IPS DF 19.7 (cell line): Measurements from ENCODE around the gene M1AP.

Experiments
- DNase-seq: peaks from one replicate; pipeline ENCODE4 v3.0.0-alpha.2; 2013; ENCODE audit warnings: low read depth, low spot score

Gene M1AP

GRCh38 chr2:74526649-74527230, 121.4 kb downstream of the M1AP start:
- DNase-seq = no peak

- no peak for DNase-seq
These were observed 122.1 kb downstream of the M1AP start, which contains the start of gene DQX1 for GRCh38 chr2:74525717-74526648. Gene DQX1 (minus strand): TSS chr2:74526231. CDS start chr2:74525729, 502 bp downstream.

GRCh38 chr2:74524955-74525716, 123.0 kb downstream of the M1AP start:
- no peak for DNase-seq

- no peak for DNase-seq
These were observed 124.1 kb downstream of the M1AP start for GRCh38 chr2:74524005-74524404.

GRCh38 chr2:74522516-74522915, 125.6 kb downstream of the M1AP start:
- no peak for DNase-seq

- no peak for DNase-seq
These were observed 131.5 kb downstream of the M1AP start for GRCh38 chr2:74516650-74517049.

DNA sequence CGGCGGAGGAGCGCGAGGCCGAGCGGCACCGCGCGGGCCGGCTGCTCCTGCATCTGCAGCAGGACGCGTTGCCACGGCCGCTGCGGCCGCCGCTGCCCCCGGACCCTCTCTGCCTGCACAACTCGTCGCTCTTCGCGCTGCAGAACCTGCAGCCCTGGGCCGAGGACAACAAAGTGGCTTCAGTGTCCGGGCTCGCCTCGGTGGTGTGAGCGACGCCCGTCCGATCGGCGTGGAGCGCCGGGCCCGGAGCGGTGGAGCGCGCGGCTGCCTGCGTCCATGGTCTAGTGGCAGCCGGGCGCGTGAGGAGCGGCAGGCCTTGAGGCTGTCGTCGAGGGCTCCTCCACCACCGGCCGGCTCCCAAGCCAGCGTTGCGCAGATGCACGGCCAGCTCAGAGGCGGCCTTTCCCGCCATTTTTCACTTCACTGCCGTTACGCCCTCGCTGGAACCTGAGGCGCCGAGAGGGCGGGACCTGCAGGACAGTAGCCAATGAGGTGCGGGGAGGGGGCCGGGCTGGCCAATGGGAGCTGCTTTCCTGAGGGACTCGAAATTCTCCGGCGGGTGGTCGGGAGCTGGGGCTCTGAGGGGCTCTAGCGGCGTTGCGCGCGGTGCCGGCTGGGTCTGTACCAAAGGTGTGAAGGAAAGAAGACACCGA, 132.0 kb downstream of the M1AP start:
- no peak for DNase-seq

DNA sequence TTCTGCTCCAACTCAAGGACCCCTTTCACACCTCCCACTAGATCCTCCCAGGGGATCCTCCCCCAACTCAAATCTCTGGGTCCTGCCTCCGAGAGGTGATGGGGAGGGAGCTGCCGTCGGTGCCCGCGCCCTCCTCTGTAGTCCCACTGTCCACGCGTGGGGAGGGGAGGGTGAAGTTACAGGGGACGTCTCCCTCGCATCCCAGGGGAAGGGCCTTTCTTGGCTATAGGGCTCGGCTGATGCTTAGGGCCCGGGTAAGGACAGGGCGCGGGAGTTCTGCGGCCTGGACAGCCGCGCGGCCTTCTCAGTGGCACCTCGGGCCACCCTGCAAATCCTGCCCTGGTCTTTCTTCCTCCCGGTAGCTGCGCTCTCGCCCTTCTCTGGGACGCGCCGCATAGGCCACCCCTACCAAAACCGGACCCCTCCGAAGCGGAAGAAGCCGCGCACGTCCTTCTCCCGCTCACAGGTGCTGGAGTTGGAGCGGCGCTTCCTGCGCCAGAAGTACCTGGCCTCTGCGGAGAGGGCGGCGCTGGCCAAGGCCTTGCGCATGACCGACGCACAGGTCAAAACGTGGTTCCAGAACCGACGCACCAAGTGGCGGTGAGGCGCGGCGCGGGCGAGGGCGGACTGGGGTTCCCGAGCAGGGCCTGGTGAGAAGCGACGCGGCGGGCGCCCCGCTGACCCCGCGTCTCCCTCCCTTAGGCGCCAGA, 132.7 kb downstream of the M1AP start:
- DNase-seq = no peak

DNA sequence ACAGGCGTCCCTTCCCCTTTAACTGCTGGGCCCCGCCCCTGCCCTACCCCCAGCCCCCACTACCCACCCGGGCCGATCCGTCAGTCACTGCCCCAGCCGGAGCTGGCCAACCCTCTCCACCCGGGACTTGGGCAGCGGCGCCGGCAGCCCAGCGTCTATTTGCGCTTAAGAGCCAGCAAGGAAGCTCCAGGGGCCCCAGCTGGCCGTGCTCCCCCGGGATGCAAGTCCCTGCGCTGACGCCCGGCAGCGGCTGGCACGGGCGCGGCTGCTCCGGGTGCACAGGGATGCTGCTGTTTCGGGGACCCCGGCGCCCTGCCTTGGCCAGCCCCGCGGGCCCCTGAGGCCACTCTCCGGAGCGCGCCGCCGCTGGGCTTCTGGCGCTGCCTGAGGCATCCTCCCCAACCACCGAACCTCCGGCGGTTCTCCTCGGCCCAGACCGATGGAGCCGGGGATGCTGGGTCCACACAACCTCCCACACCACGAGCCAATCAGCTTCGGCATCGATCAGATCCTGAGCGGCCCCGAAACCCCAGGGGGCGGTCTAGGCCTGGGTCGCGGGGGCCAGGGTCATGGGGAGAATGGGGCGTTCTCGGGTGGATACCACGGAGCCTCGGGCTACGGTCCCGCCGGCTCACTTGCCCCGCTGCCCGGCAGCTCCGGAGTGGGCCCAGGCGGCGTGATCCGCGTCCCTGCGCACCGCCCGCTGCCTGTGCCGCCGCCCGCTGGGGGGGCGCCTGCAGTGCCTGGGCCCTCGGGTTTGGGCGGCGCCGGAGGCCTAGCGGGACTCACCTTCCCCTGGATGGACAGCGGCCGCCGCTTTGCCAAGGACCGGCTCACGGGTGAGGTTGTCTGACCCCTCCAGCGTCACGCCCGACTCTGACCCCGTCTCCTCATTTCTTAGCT, 133.5 kb downstream of the M1AP start, which contains the start of gene TLX2:
TSS of gene TLX2 (plus strand) at position 83 of the 903 bp plus-strand sequence. CDS start at position 440, 357 bp downstream.
- no peak for DNase-seq

- DNase-seq = no peak
These were observed 134.3 kb downstream of the M1AP start for GRCh38 chr2:74513605-74514367.

GRCh38 chr2:74512744-74513604, 135.2 kb downstream of the M1AP start:
- DNase-seq = no peak

DNA sequence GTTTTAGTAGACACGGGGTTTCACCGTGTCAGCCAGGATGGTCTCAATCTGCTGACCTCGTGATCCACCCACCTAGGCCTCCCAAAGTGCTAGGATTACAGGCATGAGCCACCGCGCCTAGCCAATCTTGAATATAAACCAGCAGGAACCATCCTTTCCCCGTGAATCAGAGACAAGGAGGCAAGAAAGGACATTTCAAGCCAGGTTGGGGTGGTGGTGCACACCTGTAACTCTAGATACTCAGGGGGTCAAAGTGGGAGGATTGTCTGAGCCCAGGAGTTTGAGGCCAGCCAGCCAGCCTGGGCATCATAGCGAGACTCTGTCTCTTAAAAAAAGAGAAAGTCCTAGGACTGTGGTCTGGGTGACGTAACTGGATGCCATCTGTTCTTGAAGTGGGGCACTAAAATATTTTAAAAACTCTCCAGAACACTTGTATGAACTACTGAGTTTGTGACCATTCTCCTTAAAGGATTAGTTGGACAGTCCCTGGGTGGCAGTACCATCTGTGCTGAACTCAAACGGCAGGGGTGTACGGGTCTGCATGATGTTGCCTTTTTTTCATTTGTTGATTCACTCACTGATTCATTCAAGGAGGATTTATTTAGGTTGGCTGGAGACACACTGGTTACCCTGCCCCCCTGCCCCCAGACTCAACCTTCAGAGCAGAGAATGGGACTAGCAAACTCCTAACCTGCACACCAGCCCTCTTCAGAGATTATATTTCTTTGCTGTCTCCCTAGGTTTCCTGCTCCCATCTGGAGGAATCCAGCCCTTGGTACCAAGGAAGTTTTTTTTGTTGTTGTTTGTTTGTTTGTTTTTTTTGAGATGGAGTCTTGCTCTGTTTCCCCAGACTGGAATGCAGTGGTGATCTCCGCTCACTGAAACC, 136.8 kb downstream of the M1AP start:
- no peak for DNase-seq

GRCh38 chr2:74510272-74510671, 137.9 kb downstream of the M1AP start:
- no peak for DNase-seq

GRCh38 chr2:74507926-74508520, 140.1 kb downstream of the M1AP start:
- DNase-seq = no peak
